Measurements from ENCODE around the gene PSKH1. TPM values are rescaled to one million over a fixed set of nuclear protein-coding genes. Genes with fewer than 3 reads are reported as not detected.
"Not testable (repeated sequence)": the region's sequence is repeated elsewhere in the genome, so short reads cannot be mapped to it uniquely, and the experiment has no call there.

Gene PSKH1
- total RNA-seq, 1 experiment from 2014 or later = 13.8 TPM

GRCh38 chr16:67927131-67927941 is 34.3 kb downstream of the PSKH1 start:
- no peaks in the 10 kb centered on the region for H3K9me3 ChIP-seq
- H3K27me3 ChIP-seq = no peaks in the 10 kb centered on the region
- no peaks in the 10 kb centered on the region for H3K36me3 ChIP-seq
- H3K4me3 ChIP-seq = no peak overlapping the region
- DNase-seq = no peak

GRCh38 chr16:67928147-67928546 is 35.1 kb downstream of the PSKH1 start:
- no peak for DNase-seq
- Histone ChIP-seq H3K9me3 (no peaks in the 10 kb centered on the region), H3K36me3 (no peaks in the 10 kb centered on the region), H3K4me3 (no peak overlapping the region), H3K27me3 (no peaks in the 10 kb centered on the region)

- no peaks in the 10 kb centered on the region for H3K36me3 ChIP-seq
- peak; percentile 45 for DNase-seq
- no peak overlapping the region for H3K4me3 ChIP-seq
- no peaks in the 10 kb centered on the region for H3K27me3 ChIP-seq
- no peaks in the 10 kb centered on the region for H3K9me3 ChIP-seq
These were observed 35.7 kb downstream of the PSKH1 start for GRCh38 chr16:67928561-67929364.

- no peak overlapping the region for H3K4me3 ChIP-seq
- no peaks in the 10 kb centered on the region for H3K36me3 ChIP-seq
- DNase-seq = no peak
- no peaks in the 10 kb centered on the region for H3K27me3 ChIP-seq
- H3K9me3 ChIP-seq = no peaks in the 10 kb centered on the region
These were observed 37.1 kb downstream of the PSKH1 start for GRCh38 chr16:67930191-67930590.

GRCh38 chr16:67930678-67931211 is 37.7 kb downstream of the PSKH1 start:
- H3K36me3 ChIP-seq = no peaks in the 10 kb centered on the region; the same call in 1 of the 2 replicates
- no peak for DNase-seq

DNA sequence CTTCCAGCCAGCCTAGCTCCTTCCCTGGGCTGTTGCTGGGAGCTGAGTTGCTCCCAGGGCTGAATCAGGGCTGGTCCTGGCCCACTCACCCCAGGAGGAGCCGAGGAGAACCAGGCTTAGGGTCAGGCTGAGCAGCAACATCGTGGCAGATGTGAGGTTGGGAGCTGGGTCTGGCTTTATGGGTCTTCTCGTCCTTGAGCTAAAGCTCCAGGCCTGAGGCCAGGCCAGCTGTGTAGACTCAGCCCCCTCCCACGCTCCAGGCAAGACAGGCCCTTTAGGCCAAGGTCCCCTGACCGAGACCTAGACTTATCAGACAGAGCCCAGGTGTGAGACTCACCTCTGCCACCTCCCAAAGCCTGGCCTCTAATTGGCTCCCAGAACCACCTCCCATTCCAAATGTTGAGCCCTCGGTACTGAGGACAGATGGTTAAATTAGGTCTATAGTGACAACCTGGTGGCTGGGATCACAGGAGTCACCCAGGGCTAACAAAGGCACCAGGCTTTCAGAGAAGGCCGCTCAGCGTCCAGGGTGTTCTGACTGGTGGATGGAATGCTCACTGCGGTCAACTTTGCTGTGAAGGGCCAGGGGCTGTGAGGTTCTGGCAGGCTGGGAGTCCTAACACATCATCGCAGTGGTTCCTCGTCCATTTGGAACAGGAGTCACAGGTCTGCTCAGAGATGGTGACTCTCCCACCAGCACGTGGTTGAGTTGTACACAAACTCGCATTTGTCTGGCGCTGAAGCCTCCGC is 38.8 kb downstream of the PSKH1 start, which contains the start of gene CTRL:
Gene CTRL, minus strand, starts transcription at position 151 of the 750 bp plus-strand sequence. Its CDS starts 10 bp downstream, at position 141.
- Histone ChIP-seq H3K36me3 (peaks cover 2% of the 10 kb centered on the region; the same call in 1 of the 2 replicates), H3K9me3 (no peaks in the 10 kb centered on the region), H3K27me3 (no peaks in the 10 kb centered on the region), H3K4me3 (no peak within 1 kb of the TSS)
- no peak for DNase-seq

More at GRCh38 chr16:67930678-67931211, 37.7 kb downstream of the PSKH1 start:
- Histone ChIP-seq H3K27me3 (no peaks in the 10 kb centered on the region), H3K9me3 (no peaks in the 10 kb centered on the region), H3K4me3 (no peak overlapping the region)

DNA sequence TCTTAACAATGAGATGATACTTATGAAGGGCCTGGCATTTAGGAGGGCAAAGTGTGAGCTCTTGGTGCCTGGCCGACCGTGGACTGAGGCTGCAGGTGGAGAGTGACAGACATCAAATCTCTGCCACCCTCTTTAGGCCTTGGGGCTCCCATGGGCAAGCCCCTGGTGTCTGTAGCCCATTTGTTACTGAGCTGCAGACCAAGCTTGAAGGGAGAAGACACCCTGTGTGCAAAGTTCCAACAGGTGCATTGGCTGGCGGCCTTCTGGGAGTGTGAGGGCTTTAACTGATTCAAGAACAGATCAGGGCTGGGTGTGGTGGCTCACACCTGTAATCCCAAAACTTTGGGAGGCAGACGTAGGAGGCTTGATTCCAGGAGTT is 39.4 kb downstream of the PSKH1 start:
- DNase-seq = no peak
- Histone ChIP-seq H3K4me3 (no peak overlapping the region), H3K27me3 (no peaks in the 10 kb centered on the region), H3K9me3 (no peaks in the 10 kb centered on the region), H3K36me3 (peaks cover 2% of the 10 kb centered on the region; the same call in 1 of the 2 replicates)

DNA sequence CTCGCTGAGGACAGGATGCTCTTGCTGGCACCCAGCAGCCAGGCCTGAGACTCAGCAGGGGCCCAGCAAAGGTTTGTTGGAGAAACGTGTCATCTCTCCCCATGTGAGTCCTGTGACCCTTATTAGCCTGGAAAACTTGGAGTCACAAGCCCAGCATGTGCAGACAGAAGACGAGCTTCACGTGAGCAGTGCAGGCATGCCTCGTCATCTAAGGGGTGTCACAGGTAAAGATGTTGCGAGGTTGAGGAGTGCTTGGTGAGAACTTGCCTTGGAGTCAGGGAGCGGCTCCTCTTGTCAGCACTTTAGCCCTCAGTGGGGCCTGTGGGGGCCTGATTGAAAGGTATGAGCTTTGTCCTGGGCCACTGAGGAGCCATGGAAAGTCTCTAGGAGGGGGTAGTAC is 40.8 kb downstream of the PSKH1 start:
- no peak for DNase-seq
- Histone ChIP-seq H3K36me3 (peaks cover 2% of the 10 kb centered on the region; the same call in 1 of the 2 replicates), H3K4me3 (no peak overlapping the region), H3K9me3 (no peaks in the 10 kb centered on the region), H3K27me3 (no peaks in the 10 kb centered on the region)

DNA sequence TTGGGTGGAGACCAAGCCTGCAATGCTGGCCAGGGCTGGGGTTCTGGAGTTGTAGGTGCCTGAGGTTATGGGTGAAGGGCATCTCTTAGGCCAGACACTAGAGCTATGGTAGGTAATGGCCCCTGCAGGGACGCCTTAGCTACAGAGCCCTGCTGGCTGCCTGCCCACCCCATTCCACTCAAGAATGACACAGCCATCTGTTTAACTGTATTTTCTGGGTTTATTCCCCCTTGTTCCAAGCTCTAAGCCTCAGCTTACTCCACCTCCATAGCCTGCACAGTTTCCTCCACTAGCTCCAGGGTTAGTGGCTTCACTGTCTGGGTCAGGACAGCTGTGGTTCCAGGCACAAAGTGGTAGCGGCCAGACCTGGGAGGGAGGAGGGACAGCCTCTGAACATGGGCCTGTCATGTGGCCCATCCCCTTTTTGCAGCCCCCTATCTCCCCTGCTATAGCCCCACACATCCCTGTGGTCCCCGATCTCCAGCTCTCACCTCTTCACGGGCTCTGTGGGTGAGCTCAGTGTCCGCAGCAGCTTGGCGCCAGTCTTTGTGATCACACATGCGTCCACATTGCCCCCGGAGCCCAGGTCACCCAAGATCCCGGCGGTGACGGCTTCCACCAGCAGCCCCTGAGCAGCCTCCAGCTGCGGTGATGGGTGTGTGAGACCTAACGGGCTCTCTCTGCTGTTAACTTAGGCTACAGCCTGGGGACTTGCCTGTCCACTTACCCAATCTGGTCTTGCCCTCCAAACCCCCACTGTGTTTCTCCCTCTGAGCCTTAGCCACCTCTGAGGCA is 41.4 kb downstream of the PSKH1 start:
- no peaks in the 10 kb centered on the region for H3K9me3 ChIP-seq
- no peaks in the 10 kb centered on the region for H3K27me3 ChIP-seq
- peaks cover 2% of the 10 kb centered on the region for H3K36me3 ChIP-seq
- DNase-seq = no peak
- peak overlapping the region; percentile 98 for H3K4me3 ChIP-seq

DNA sequence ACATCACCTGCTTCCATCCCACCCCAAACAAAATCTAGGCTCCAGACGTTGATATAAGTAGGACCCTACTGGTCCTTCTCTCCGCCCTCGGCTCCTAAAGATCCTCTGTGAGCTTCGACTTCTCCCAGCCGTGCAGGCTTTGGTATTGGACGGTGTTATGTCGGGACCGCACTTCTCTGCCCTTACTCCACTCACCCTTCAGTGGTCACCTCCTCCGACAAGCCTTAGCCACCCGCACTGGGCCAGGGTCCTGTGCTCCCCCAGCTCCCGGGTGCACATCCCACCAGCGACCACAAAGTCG is 42.0 kb downstream of the PSKH1 start:
- DNase-seq = no peak
- Histone ChIP-seq H3K4me3 (peak overlapping the region; percentile 98), H3K9me3 (no peaks in the 10 kb centered on the region), H3K36me3 (peaks cover 2% of the 10 kb centered on the region), H3K27me3 (no peaks in the 10 kb centered on the region)

- Histone ChIP-seq H3K4me3 (peak overlapping the region; percentile 98), H3K9me3 (no peaks in the 10 kb centered on the region)
These were observed 42.5 kb downstream of the PSKH1 start for GRCh38 chr16:67935402-67936123.

GRCh38 chr16:67936124-67936879 is 43.2 kb downstream of the PSKH1 start, which contains the start of gene PSMB10:
Gene PSMB10, minus strand, starts transcription at chr16:67936850. Its CDS starts 101 bp downstream, at chr16:67936749.
- Histone ChIP-seq H3K9me3 (no peaks in the 10 kb centered on the region), H3K4me3 (peak within 1 kb of the TSS; percentile 98), H3K36me3 (peaks cover 2% of the 10 kb centered on the region), H3K27me3 (no peaks in the 10 kb centered on the region)
- DNase-seq = peak; percentile 35

More at GRCh38 chr16:67935402-67936123, 42.5 kb downstream of the PSKH1 start:
- no peaks in the 10 kb centered on the region for H3K27me3 ChIP-seq
- peaks cover 2% of the 10 kb centered on the region for H3K36me3 ChIP-seq
- DNase-seq = peak; percentile 92

- no peaks in the 10 kb centered on the region for H3K9me3 ChIP-seq
- DNase-seq = no peak
- H3K4me3 ChIP-seq = peak overlapping the region; percentile 98
- peaks cover 2% of the 10 kb centered on the region for H3K36me3 ChIP-seq
- no peaks in the 10 kb centered on the region for H3K27me3 ChIP-seq
These were observed 44.0 kb downstream of the PSKH1 start for GRCh38 chr16:67936880-67937605.

DNA sequence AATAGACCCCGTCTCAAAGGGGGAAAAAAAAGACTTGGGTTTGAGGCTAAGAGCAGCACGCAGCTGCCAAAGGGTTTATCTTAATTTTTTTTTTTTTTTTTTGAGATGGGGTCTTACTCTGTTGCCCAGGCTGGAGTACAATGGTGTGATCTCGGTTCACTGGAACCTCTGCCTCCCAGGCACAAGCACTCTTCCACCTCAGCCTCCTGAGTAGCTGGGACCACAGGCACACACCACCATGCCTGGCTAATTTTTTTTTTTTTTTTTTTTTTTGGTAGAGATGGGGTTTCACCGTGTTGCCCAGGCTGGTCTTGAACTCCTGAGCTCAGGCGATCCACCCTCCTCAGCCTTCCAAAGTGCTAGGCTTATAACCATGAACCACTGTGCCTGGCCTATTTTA is 44.7 kb downstream of the PSKH1 start:
- not testable (repeated sequence) for DNase-seq, H3K4me3 ChIP-seq, H3K9me3 ChIP-seq, H3K27me3 ChIP-seq, H3K36me3 ChIP-seq
